Transverse colon (tissue), 4 donors: ENCODE measurements around the gene CACNA1C. TPM values are rescaled to one million over a fixed set of nuclear protein-coding genes. Genes with fewer than 3 reads are reported as not detected.
A peak's percentile ranks its signal among the peaks of the same experiment; 100 is the strongest.

Experiments
- DNase-seq: peaks from one replicate; pipeline ENCODE4 v3.0.0-alpha.2; 2019
- H3K27ac ChIP-seq, 4 donors: fragments of 200-600 bp; sonication (generic); 2 replicates each; pipeline ENCODE4 v1.5.1; 2016 to 2018; ENCODE audit warnings: inconsistent platforms in 4 of 4
- H3K27me3 ChIP-seq: fragments of 200-600 bp; sonication (generic); 2 replicates; pipeline ENCODE4 v1.5.1; 2017; ENCODE audit warnings: inconsistent platforms
- H3K36me3 ChIP-seq, 4 donors: fragments of 200-600 bp; sonication (generic); 2 replicates each; pipeline ENCODE4 v1.5.1; 2017 to 2019; ENCODE audit warnings: inconsistent platforms in 4 of 4
- H3K4me1 ChIP-seq, 4 donors: fragments of 200-600 bp; sonication (generic); 2 replicates each; pipeline ENCODE4 v1.5.1; 2017 to 2020; ENCODE audit warnings: inconsistent platforms in 4 of 4
- H3K4me3 ChIP-seq, 4 donors: fragments of 200-600 bp; sonication (generic); 1 replicate in 1 of 4; 2 replicates in 3 of 4; pipeline versions ENCODE4 v1.5.1 to v1.6.1; 2017 to 2019; ENCODE audit warnings: inconsistent platforms in 4 of 4
- H3K9me3 ChIP-seq, 2 donors: fragments of 200-600 bp; sonication (generic); 2 replicates each; pipeline ENCODE4 v1.5.1; 2017 to 2019; ENCODE audit warnings: inconsistent platforms in 2 of 2
- CTCF ChIP-seq, 5 experiments: fragments of 200-600 bp in 3 of 5; fragments of 450-650 bp in 2 of 5; sonication (generic) in 3 of 5; IDR thresholded peaks; 1 replicate in 2 of 5; 2 replicates in 3 of 5; pipeline ENCODE4 v1.5.1; 2016 to 2017; ENCODE audit warnings: antibody characterized with exemption in 5 of 5, inconsistent platforms in 3 of 5, mild to moderate bottlenecking in 2 of 5, moderate library complexity in 1 of 5
- EP300 ChIP-seq: sonication (generic); formaldehyde crosslinking; IDR thresholded peaks from one replicate; pipeline ENCODE4 v1.6.1; 2017; ENCODE audit warnings: antibody characterized with exemption, low read depth
- POLR2A ChIP-seq: fragments of 450-650 bp; IDR thresholded peaks from one replicate; pipeline ENCODE4 v1.6.1; 2016; ENCODE audit warnings: antibody characterized with exemption, mild to moderate bottlenecking, moderate library complexity
- POLR2AphosphoS5 ChIP-seq, 3 donors: sonication (generic); formaldehyde crosslinking; IDR thresholded peaks; one replicate each; pipeline ENCODE4 v1.6.1; 2016; ENCODE audit warnings: antibody characterized with exemption in 3 of 3
- WGBS, 2 donors: methylation state at CpG; one replicate each; pipeline ENCODE4 v1.1.5; 2018; ENCODE audit warnings: low coverage in 1 of 2; 5-methylcytosine and 5-hydroxymethylcytosine counted together
- in situ Hi-C, 4 donors: fragments of 200-750 bp; cut with MboI; loops; one replicate each; pipeline versions ENCODE4 v1.15.0 to v1.15.1; 2017; ENCODE audit warnings: low sequenced_read_pairs in 3 of 4, low pct_ligation_motif_present in 1 of 4, low pct_unique_long_range_greater_than_20kb in 1 of 4
- intact Hi-C: fragments of 100-400 bp; cut with DNase I; formaldehyde crosslinking; loops from one replicate; pipeline ENCODE4 v1.15.1; 2023; ENCODE audit warnings: low total_unique reads
- total RNA-seq, 4 donors: library from RNA; depleted of rRNA; stranded (reverse); fragments of >200 nt; gene quantifications; one replicate each; pipeline ENCODE4 v1.1.0, GENCODE V29; 2016

The CACNA1C gene
- total RNA-seq, 4 donors from 2014 or later: 18.8 to 35.2 (median 24.8) TPM

GRCh38 chr12:2013527-2014223, 39.1 kb upstream of the CACNA1C start:
- no peaks in the 10 kb centered on the region for H3K36me3 ChIP-seq
- H3K27ac ChIP-seq: peak overlapping the region; percentile 21 to 76 (median 74)
- TF ChIP-seq EP300 (no peak), POLR2A (no peak), POLR2AphosphoS5 (IDR thresholded peaks at IDR 0.05) (no peak), CTCF (IDR thresholded peaks at IDR 0.05) (no peak)
- no peaks in the 10 kb centered on the region for H3K9me3 ChIP-seq
- H3K4me3 ChIP-seq: no peak overlapping the region
- H3K27me3 ChIP-seq: no peaks in the 10 kb centered on the region
- 37 to 63% methylated on average over 3 to 4 of the region's 4 CpGs for WGBS, 2 donors
- peaks cover 5 to 50% (median 7%) of the 10 kb centered on the region in 4 donors for H3K4me1 ChIP-seq
- intact Hi-C loops: no loop called here
- no peak for DNase-seq
- in situ Hi-C loops: no loop called here

- no peaks in the 10 kb centered on the region for H3K9me3 ChIP-seq
- TF ChIP-seq EP300 (no peak), POLR2AphosphoS5 (IDR thresholded peaks at IDR 0.05) (no peak), POLR2A (no peak), CTCF (IDR thresholded peaks at IDR 0.05) (no peak)
- H3K27me3 ChIP-seq: no peaks in the 10 kb centered on the region
- in situ Hi-C loops: no loop called here
- peak overlapping the region; percentile 21 to 76 (median 74) for H3K27ac ChIP-seq
- H3K4me1 ChIP-seq: peaks cover 5 to 45% (median 7%) of the 10 kb centered on the region in 4 donors
- H3K4me3 ChIP-seq: no peak overlapping the region
- H3K36me3 ChIP-seq: no peaks in the 10 kb centered on the region
- 70 to 87% methylated on average over 4 of the region's 4 CpGs for WGBS, 2 donors
- DNase-seq: no peak
- intact Hi-C loops: no loop called here
Measured at GRCh38 chr12:2014231-2014630, 38.6 kb upstream of the CACNA1C start.

GRCh38 chr12:2016862-2017545, 35.8 kb upstream of the CACNA1C start:
- WGBS, 2 donors: 65 to 81% methylated on average over 8 to 9 of the region's 9 CpGs
- peak overlapping the region in 1 of 4 donors; percentile 58 for H3K27ac ChIP-seq
- DNase-seq: no peak
- H3K4me3 ChIP-seq: no peak overlapping the region
- no peaks in the 10 kb centered on the region for H3K9me3 ChIP-seq
- intact Hi-C loops (no loop called here), in situ Hi-C loops (no loop called here)
- TF ChIP-seq CTCF (IDR thresholded peaks at IDR 0.05): no peak
- TF ChIP-seq POLR2AphosphoS5 (IDR thresholded peaks at IDR 0.05): no peak
- TF ChIP-seq EP300: no peak
- no peak for TF ChIP-seq POLR2A
- no peaks in the 10 kb centered on the region for H3K36me3 ChIP-seq
- no peaks in the 10 kb centered on the region for H3K27me3 ChIP-seq
- H3K4me1 ChIP-seq: peaks cover 5 to 42% (median 7%) of the 10 kb centered on the region in 4 donors

- Histone ChIP-seq H3K4me1 (peaks cover 2 to 36% (median 7%) of the 10 kb centered on the region in 4 donors), H3K27ac (peak overlapping the region; percentile 1 to 58 (median 20)), H3K4me3 (no peak overlapping the region), H3K36me3 (no peaks in the 10 kb centered on the region), H3K9me3 (no peaks in the 10 kb centered on the region), H3K27me3 (no peaks in the 10 kb centered on the region)
- in situ Hi-C loops: no loop called here
- WGBS, 2 donors: 60% methylated on average over 1 to 12 of the region's 12 CpGs
- DNase-seq: no peak
- no peak for TF ChIP-seq POLR2A
- no peak for TF ChIP-seq CTCF (IDR thresholded peaks at IDR 0.05)
- intact Hi-C loops: no loop called here
Measured at GRCh38 chr12:2017546-2018337, 35.0 kb upstream of the CACNA1C start.
